A549 (cell line): ENCODE results near the gene SPEF1. TPM values are rescaled to one million over a fixed set of nuclear protein-coding genes. Genes with fewer than 3 reads are reported as not detected.

Experiments
- ATAC-seq, 2 experiments: fragments of 200-7000 bp in 1 of 2; fragments of >200 bp in 1 of 2; cut with Nextera tagmentation in 1 of 2; cut with Tn5 transposase in 1 of 2; 3 replicates each; pipeline versions ENCODE4 v1.8.0 to v1.9.1; 2018 to 2020; ENCODE audit warnings: mild to moderate bottlenecking in 1 of 2, moderate library complexity in 1 of 2
- CTCF ChIA-PET: fragments of 300-600 bp; sonication (Branson Sonifier 250); formaldehyde crosslinking; extraction: SDS; loops from one replicate; lab custom pipeline; 2021; ENCODE audit warnings: antibody characterized with exemption, inconsistent platforms; lab: Yijun Ruan, JAX
- POLR2A ChIA-PET: fragments of 350-600 bp; formaldehyde crosslinking; extraction: SDS; loops from one replicate; lab custom pipeline; 2021; ENCODE audit warnings: antibody characterized with exemption, inconsistent platforms; lab: Yijun Ruan, JAX
- DNase-seq, 2 experiments: peaks; one replicate each; pipeline versions ENCODE4 v3.0.0 to v3.0.0-alpha.2; 2011 to 2016; ENCODE audit warnings: low read depth in 1 of 2, low spot score in 1 of 2
- FAIRE-seq: peaks from 2 replicates; lab custom pipeline; 2011; peaks lifted over from hg19 to GRCh38; lab: Jason Lieb, UNC
- H3K27ac ChIP-seq, 2 experiments: fragments of >200 bp; sonication (Bioruptor Twin); formaldehyde crosslinking; 3 replicates each; pipeline ENCODE4 v1.5.1; 2016 to 2017
- H3K4me1 ChIP-seq: fragments of >200 bp; sonication (Bioruptor Twin); formaldehyde crosslinking; 3 replicates; pipeline ENCODE4 v1.6.1; 2016
- H3K4me2 ChIP-seq: fragments of >200 bp; sonication (Bioruptor Twin); formaldehyde crosslinking; 3 replicates; pipeline ENCODE4 v1.6.1; 2016
- H3K4me3 ChIP-seq: fragments of >200 bp; sonication (Bioruptor Twin); formaldehyde crosslinking; 3 replicates; pipeline ENCODE4 v1.5.1; 2016
- H3K9me3 ChIP-seq: fragments of >200 bp; sonication (Bioruptor Twin); formaldehyde crosslinking; 3 replicates; pipeline ENCODE4 v1.6.1; 2016
- BHLHE40 ChIP-seq: IDR thresholded peaks from 2 replicates; pipeline ENCODE4 v1.6.1; 2012; ENCODE audit warnings: low read depth, low read length, inconsistent platforms
- CBX2 ChIP-seq: fragments of 200-600 bp; sonication (generic); IDR thresholded peaks from 2 replicates; pipeline ENCODE4 v1.6.1; 2016; ENCODE audit warnings: low read depth, mild to moderate bottlenecking, borderline replicate concordance
- CHD2 ChIP-seq: fragments of 150-350 bp; IDR thresholded peaks from 2 replicates; pipeline ENCODE4 v1.6.1; 2014; ENCODE audit warnings: low read length; ENCODE audit not compliant: partially characterized antibody
- EHMT2 ChIP-seq: fragments of 200-600 bp; sonication (generic); IDR thresholded peaks from 2 replicates; pipeline ENCODE4 v1.6.1; 2016; ENCODE audit warnings: antibody characterized with exemption, low read depth, mild to moderate bottlenecking, moderate library complexity
- GATA3 ChIP-seq: IDR thresholded peaks from 2 replicates; pipeline ENCODE4 v1.6.1; 2012; ENCODE audit warnings: borderline replicate concordance
- HEYL ChIP-seq: fragments of 250-450 bp; sonication (Bioruptor Pico); IDR thresholded peaks from 2 replicates; pipeline ENCODE4 v1.8.0; 2021; ENCODE audit warnings: mild to moderate bottlenecking, moderate library complexity
- JUN ChIP-seq, 2 experiments: fragments of >200 bp; sonication (Bioruptor Twin); formaldehyde crosslinking; IDR thresholded peaks; 2 replicates in 1 of 2; 3 replicates in 1 of 2; pipeline ENCODE4 v1.6.1; 2016 to 2017
- KDM5A ChIP-seq: fragments of 200-600 bp; sonication (generic); IDR thresholded peaks from 2 replicates; pipeline ENCODE4 v1.6.1; 2016; ENCODE audit warnings: antibody characterized with exemption, mild to moderate bottlenecking
- MYC ChIP-seq: IDR thresholded peaks from 2 replicates; pipeline ENCODE4 v1.6.1; 2012; ENCODE audit warnings: mild to moderate bottlenecking, inconsistent platforms, low read length, improper control_type of control experiment, borderline replicate concordance
- NPAS2 ChIP-seq: fragments of 250-450 bp; sonication (Bioruptor Pico); IDR thresholded peaks from 2 replicates; pipeline ENCODE4 v1.8.0; 2022; ENCODE audit warnings: mild to moderate bottlenecking, moderate library complexity, borderline replicate concordance
- PHF8 ChIP-seq: fragments of 200-600 bp; sonication (generic); IDR thresholded peaks from 2 replicates; pipeline ENCODE4 v1.6.1; 2016; ENCODE audit warnings: low read depth, mild to moderate bottlenecking, antibody characterized with exemption, moderate library complexity, borderline replicate concordance
- POLR2A ChIP-seq: IDR thresholded peaks from 2 replicates; pipeline ENCODE4 v1.6.1; 2012; ENCODE audit warnings: mild to moderate bottlenecking, low read length
- POLR2AphosphoS2 ChIP-seq: conservative IDR thresholded peaks from 2 replicates; pipeline ENCODE4 v1.6.1; 2012; ENCODE audit warnings: low read length, improper control_type of control experiment, inconsistent platforms
- RARB ChIP-seq: fragments of 250-450 bp; sonication (Bioruptor Pico); IDR thresholded peaks from 2 replicates; pipeline ENCODE4 v1.8.0; 2021; ENCODE audit warnings: mild to moderate bottlenecking, moderate library complexity
- RFX5 ChIP-seq: fragments of 450-650 bp; IDR thresholded peaks from 2 replicates; pipeline ENCODE4 v1.7.1; 2014; ENCODE audit warnings: antibody characterized with exemption, mild to moderate bottlenecking, moderate library complexity
- TFCP2L1 ChIP-seq: fragments of 250-450 bp; sonication (Bioruptor Pico); IDR thresholded peaks from 2 replicates; pipeline ENCODE4 v1.5.0; 2021; ENCODE audit warnings: mild to moderate bottlenecking
- TP53 ChIP-seq: fragments of 250-450 bp; sonication (Bioruptor Pico); IDR thresholded peaks from 2 replicates; pipeline ENCODE4 v1.5.0; 2021; ENCODE audit warnings: mild to moderate bottlenecking, moderate library complexity
- WGBS: methylation state at CpG from one replicate; pipeline ENCODE4 v1.1.6; 2017; ENCODE audit errors: missing lambda C conversion rate; 5-methylcytosine and 5-hydroxymethylcytosine counted together
- polyA plus RNA-seq, 4 experiments: library from polyadenylated mRNA; depleted of rRNA in 3 of 4; stranded (reverse); fragments of >200 nt; fragmentation: RNase III in 1 of 4; extraction: RNeasy Plus Mini Kit Qiagen cat#74134 plus additional on column Dnase treatment in 1 of 4; gene quantifications; 2 replicates in 3 of 4; 3 replicates in 1 of 4; pipeline ENCODE4 v1.2.3, GENCODE V29; 2011 to 2017
- TF ChIP-seq, protein P1 (sequence below): fragments of >200 bp; sonication (Bioruptor Twin); formaldehyde crosslinking; IDR thresholded peaks from 3 replicates; pipeline ENCODE4 v1.6.1; 2016
- TF ChIP-seq, protein P2 (sequence below): IDR thresholded peaks from 2 replicates; pipeline ENCODE4 v1.6.1; 2012
- TF ChIP-seq, protein P3 (sequence below): fragments of 250-450 bp; sonication (Bioruptor Pico); IDR thresholded peaks from 2 replicates; pipeline ENCODE4 v1.5.0; 2021; ENCODE audit warnings: mild to moderate bottlenecking, moderate library complexity, borderline replicate concordance
- TF ChIP-seq, protein P4 (sequence below): IDR thresholded peaks from 2 replicates; pipeline ENCODE4 v1.6.1; 2012; ENCODE audit warnings: low read depth, borderline replicate concordance
- TF ChIP-seq, protein P5 (sequence below): fragments of 200-600 bp; sonication (generic); IDR thresholded peaks from 2 replicates; pipeline ENCODE4 v1.6.1; 2016; ENCODE audit warnings: antibody characterized with exemption, mild to moderate bottlenecking, moderate library complexity
- TF ChIP-seq, protein P6 (sequence below): IDR thresholded peaks from 2 replicates; pipeline ENCODE4 v1.6.1; 2012
- TF ChIP-seq, protein P7 (sequence below): fragments of 250-450 bp; sonication (Bioruptor Pico); IDR thresholded peaks from 2 replicates; pipeline ENCODE4 v1.5.0; 2020; ENCODE audit warnings: low read depth, mild to moderate bottlenecking, moderate library complexity
- TF ChIP-seq, protein P8 (sequence below): fragments of 450-650 bp; IDR thresholded peaks from 2 replicates; pipeline ENCODE4 v1.6.1; 2014; ENCODE audit warnings: antibody characterized with exemption

Gene SPEF1
- polyA plus RNA-seq, 2 of the 4 experiments (the other 2 are of a cell fraction): 0.41 to 1.3 TPM

DNA sequence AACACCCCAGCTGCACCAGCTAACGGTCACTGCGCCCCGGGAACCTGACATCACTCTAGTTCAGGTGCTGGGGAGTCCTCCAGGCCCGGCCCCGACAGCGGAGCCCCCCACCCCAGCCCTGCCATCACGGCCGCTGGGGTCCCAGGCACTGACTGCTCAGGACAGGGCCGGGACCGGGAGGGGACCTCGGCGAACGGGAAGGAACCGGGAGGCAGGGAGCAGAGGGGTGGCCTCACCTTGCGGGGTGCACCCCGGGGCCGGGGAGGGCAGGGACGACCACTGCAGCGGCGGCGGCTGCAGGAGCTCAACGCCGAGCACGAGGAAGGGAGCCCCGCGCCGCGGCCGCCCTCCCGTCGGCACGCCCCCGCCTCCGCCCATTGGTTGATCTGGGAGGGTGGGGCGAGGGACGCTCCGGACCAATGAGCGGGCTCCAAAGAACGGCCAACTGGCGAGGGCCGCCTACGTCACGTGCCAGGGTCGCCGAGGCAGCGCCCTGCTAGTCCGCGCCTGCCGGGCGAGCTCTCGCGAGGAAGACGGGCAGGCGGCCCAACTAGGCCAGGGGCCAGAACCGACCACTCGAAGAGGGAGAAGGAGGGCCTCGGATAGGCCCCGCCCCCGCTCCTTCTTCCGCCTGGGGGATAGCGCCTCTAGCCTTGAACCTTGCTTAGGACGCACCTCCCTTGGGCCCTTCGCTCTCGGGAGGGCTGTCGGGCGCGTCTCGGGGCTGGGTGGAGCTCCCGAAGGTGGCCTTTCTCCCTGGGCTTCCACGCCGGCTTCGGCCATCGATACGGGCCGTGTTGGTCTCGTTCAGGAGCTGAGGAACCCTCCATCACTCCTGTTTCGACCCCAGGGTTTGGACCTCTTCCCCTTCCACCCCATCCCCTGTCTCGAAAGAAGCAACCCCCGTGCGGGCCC is 13.6 kb downstream of the SPEF1 start, which contains the start of gene ADISSP:
ADISSP (minus strand) TSS at position 327 of the 915 bp plus-strand sequence. CDS start 7,653 bp downstream, outside the sequence.
- WGBS: under 1% methylated on average over 39 of the region's 80 CpGs
- Histone ChIP-seq H3K4me1 (peaks cover 20% of the 10 kb centered on the region), H3K9me3 (no peaks in the 10 kb centered on the region), H3K27ac (peak within 1 kb of the TSS; percentile 86 to 92), H3K4me2 (peak within 1 kb of the TSS; percentile 84), H3K4me3 (peak within 1 kb of the TSS; percentile 87)
- ChIA-PET CTCF (interaction anchor here (0.7 to 72.1 kb wide), 14 partner anchors 3 to 276 kb away, joined by 3 to 2233 read pairs (median 8); partner anchors contain the start of genes ADAM33, ADISSP, AP5S1 and CENPB), POLR2A (interaction anchor here (0.7 to 3.1 kb wide), 22 partner anchors 9 to 125 kb away, joined by 3 to 27 read pairs (median 6); partner anchors contain the start of genes AP5S1 and SPEF1)
- peak; percentile 99 for DNase-seq
- ATAC-seq: peak; percentile 85 to 93
- peak; percentile 92 for FAIRE-seq
- peak; percentile 64; the same call in 1 of the 2 replicates for TF ChIP-seq BHLHE40
- TF ChIP-seq, protein P1, sequence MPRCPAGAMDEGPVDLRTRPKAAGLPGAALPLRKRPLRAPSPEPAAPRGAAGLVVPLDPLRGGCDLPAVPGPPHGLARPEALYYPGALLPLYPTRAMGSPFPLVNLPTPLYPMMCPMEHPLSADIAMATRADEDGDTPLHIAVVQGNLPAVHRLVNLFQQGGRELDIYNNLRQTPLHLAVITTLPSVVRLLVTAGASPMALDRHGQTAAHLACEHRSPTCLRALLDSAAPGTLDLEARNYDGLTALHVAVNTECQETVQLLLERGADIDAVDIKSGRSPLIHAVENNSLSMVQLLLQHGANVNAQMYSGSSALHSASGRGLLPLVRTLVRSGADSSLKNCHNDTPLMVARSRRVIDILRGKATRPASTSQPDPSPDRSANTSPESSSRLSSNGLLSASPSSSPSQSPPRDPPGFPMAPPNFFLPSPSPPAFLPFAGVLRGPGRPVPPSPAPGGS: peak; percentile 72; the same call in 2 of the 3 replicates
- no peak for TF ChIP-seq NPAS2 (CRISPR knock-in tag)
- TF ChIP-seq, protein P2, sequence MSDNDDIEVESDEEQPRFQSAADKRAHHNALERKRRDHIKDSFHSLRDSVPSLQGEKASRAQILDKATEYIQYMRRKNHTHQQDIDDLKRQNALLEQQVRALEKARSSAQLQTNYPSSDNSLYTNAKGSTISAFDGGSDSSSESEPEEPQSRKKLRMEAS: peak; percentile 98
- TF ChIP-seq TFCP2L1 (CRISPR knock-in tag): peak; percentile 74; the same call in 1 of the 2 replicates
- TF ChIP-seq, protein P3, sequence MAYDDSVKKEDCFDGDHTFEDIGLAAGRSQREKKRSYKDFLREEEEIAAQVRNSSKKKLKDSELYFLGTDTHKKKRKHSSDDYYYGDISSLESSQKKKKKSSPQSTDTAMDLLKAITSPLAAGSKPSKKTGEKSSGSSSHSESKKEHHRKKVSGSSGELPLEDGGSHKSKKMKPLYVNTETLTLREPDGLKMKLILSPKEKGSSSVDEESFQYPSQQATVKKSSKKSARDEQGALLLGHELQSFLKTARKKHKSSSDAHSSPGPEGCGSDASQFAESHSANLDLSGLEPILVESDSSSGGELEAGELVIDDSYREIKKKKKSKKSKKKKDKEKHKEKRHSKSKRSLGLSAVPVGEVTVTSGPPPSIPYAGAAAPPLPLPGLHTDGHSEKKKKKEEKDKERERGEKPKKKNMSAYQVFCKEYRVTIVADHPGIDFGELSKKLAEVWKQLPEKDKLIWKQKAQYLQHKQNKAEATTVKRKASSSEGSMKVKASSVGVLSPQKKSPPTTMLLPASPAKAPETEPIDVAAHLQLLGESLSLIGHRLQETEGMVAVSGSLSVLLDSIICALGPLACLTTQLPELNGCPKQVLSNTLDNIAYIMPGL: no peak
- peak; percentile 94 for TF ChIP-seq POLR2A
- TF ChIP-seq TP53: peak; percentile 46; the same call in 1 of the 2 replicates
- TF ChIP-seq MYC: peak; percentile 58; the same call in 1 of the 2 replicates
- TF ChIP-seq GATA3: 0 out of 2 replicates have a peak, but pooled peaks have one; percentile 8
- TF ChIP-seq, protein P4, sequence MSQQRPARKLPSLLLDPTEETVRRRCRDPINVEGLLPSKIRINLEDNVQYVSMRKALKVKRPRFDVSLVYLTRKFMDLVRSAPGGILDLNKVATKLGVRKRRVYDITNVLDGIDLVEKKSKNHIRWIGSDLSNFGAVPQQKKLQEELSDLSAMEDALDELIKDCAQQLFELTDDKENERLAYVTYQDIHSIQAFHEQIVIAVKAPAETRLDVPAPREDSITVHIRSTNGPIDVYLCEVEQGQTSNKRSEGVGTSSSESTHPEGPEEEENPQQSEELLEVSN: peak; percentile 92
- TF ChIP-seq, protein P5, sequence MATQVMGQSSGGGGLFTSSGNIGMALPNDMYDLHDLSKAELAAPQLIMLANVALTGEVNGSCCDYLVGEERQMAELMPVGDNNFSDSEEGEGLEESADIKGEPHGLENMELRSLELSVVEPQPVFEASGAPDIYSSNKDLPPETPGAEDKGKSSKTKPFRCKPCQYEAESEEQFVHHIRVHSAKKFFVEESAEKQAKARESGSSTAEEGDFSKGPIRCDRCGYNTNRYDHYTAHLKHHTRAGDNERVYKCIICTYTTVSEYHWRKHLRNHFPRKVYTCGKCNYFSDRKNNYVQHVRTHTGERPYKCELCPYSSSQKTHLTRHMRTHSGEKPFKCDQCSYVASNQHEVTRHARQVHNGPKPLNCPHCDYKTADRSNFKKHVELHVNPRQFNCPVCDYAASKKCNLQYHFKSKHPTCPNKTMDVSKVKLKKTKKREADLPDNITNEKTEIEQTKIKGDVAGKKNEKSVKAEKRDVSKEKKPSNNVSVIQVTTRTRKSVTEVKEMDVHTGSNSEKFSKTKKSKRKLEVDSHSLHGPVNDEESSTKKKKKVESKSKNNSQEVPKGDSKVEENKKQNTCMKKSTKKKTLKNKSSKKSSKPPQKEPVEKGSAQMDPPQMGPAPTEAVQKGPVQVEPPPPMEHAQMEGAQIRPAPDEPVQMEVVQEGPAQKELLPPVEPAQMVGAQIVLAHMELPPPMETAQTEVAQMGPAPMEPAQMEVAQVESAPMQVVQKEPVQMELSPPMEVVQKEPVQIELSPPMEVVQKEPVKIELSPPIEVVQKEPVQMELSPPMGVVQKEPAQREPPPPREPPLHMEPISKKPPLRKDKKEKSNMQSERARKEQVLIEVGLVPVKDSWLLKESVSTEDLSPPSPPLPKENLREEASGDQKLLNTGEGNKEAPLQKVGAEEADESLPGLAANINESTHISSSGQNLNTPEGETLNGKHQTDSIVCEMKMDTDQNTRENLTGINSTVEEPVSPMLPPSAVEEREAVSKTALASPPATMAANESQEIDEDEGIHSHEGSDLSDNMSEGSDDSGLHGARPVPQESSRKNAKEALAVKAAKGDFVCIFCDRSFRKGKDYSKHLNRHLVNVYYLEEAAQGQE: peak; percentile 84
- no peak for TF ChIP-seq POLR2AphosphoS2
- no peak for TF ChIP-seq HEYL (CRISPR knock-in tag)
- peak; percentile 91 for TF ChIP-seq CHD2
- TF ChIP-seq PHF8: peak; percentile 51; the same call in 1 of the 2 replicates
- TF ChIP-seq, protein P6, sequence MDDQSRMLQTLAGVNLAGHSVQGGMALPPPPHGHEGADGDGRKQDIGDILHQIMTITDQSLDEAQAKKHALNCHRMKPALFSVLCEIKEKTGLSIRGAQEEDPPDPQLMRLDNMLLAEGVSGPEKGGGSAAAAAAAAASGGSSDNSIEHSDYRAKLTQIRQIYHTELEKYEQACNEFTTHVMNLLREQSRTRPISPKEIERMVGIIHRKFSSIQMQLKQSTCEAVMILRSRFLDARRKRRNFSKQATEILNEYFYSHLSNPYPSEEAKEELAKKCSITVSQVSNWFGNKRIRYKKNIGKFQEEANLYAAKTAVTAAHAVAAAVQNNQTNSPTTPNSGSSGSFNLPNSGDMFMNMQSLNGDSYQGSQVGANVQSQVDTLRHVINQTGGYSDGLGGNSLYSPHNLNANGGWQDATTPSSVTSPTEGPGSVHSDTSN: peak; percentile 14; the same call in 1 of the 2 replicates
- TF ChIP-seq, protein P7, sequence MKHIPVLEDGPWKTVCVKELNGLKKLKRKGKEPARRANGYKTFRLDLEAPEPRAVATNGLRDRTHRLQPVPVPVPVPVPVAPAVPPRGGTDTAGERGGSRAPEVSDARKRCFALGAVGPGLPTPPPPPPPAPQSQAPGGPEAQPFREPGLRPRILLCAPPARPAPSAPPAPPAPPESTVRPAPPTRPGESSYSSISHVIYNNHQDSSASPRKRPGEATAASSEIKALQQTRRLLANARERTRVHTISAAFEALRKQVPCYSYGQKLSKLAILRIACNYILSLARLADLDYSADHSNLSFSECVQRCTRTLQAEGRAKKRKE (CRISPR knock-in tag): no peak
- TF ChIP-seq, protein P8, sequence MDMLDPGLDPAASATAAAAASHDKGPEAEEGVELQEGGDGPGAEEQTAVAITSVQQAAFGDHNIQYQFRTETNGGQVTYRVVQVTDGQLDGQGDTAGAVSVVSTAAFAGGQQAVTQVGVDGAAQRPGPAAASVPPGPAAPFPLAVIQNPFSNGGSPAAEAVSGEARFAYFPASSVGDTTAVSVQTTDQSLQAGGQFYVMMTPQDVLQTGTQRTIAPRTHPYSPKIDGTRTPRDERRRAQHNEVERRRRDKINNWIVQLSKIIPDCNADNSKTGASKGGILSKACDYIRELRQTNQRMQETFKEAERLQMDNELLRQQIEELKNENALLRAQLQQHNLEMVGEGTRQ: peak; percentile 97
- peak; percentile 52; the same call in 1 of the 2 replicates for TF ChIP-seq RFX5
- TF ChIP-seq EHMT2: no peak
- no peak for TF ChIP-seq CBX2
- 0 out of 2 replicates have a peak, but pooled peaks have one; percentile 8 for TF ChIP-seq KDM5A
- no peak for TF ChIP-seq RARB (CRISPR knock-in tag)
- peak; percentile 20 to 64; a peak in 4 of 5 replicates for TF ChIP-seq JUN (IDR thresholded peaks at IDR 0.05)
